GM18505 (cell line): Measurements from ENCODE around the gene LAMA2.

ENCODE experiments used
- ATAC-seq: cut with Tn5 transposase; IDR thresholded peaks from one replicate; pipeline ENCODE4 v1.9.1; 2021; ENCODE audit not compliant: unreplicated experiment
- POLR2A ChIP-seq: IDR thresholded peaks from 4 replicates; pipeline ENCODE4 v1.6.1; 2011; ENCODE audit warnings: borderline replicate concordance; ENCODE audit not compliant: insufficient read depth, insufficient read length; ENCODE audit errors: extremely low read depth

The LAMA2 gene

DNA sequence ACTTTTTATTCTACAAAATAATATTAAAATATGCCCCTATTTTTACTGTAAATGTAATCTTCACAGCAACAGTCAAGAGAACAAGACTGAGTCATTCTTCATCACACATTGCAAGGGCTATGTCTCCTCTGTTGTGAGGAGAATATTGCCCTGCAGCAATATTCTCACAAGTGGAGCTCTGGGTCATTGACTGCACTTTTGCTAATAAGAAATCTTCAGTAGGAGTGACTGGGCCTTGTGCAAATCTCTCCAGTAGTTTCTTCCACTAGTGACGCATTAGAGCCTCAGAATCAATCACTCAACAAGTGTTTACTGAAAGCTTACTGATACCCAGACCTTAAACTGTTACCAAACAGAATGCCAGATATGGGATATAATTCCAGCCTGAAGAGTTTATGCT, 49.1 kb downstream of the LAMA2 start:
- ATAC-seq = no peak
- TF ChIP-seq POLR2A = no peak

DNA sequence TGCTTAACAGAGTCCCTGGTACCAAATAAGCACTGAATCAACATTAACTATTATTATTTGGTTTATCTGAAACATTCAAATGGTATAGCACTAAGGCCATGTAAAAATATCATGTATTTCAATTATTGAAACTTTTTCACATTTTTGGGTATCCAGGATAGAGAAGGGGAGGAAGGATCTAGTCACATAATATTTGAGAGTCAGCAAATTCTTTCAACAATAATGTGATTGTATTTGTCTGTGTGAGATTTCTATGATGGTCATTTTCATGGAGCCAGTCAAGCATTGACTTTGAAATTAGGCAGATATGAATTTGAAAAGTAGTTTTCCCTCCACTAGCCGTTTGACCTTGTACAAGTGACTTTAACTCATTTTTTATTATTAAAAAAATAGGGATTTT, 67.9 kb downstream of the LAMA2 start:
- ATAC-seq = no peak

DNA sequence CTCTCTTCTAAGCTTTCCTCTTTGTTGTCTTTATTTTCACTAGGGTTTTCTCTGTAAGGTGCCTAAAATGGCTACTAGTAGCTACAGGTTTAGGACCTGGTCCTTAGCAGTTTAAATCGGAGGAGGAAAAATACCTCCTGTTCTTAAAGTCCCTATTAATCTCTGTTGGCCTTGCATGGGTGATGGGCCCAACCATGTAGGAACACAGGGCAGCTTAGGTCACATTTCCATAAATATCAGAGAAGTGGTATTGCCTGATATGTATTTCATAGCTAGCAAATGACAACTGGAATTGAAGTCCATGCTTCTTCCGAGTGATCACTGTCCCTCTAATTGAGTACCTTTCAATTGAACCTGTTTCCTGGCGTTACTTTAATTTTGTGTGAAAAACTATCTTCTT, 70.0 kb downstream of the LAMA2 start:
- ATAC-seq = no peak
- no peak for TF ChIP-seq POLR2A

More for the DNA sequence above, 67.9 kb downstream of the LAMA2 start:
- no peak for TF ChIP-seq POLR2A

DNA sequence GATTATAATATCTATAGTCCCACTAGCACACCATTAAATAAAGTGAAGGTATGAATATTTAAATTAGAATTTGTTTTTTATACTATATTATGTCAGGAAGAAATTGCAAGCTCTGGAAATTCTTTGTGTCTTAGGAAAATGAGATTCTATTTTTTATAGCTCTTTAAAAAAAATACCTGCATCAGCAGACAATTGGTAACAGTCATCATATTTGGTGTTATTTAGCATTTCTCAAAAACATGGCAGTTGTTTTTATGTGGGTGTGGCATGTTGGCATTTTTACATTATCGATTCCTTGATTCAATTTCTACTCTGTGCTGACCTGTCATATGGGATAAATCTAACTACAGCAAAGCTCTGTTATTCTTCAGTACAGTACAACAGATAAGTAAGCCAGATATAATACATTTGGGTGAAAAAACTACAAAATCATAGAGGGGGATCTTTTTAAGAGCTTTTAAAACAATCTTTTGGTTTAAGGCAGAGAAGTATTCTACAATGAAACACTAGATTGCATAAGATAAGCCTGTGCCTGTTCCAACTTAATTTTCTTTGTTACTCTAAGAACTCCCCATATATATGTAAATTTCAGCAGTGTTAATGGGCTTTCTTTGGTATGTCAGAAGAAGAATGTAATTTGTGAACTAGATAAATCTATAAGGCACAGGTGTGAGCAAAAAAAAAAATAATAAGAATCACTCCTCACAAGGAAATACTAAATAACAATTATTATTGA, 71.5 kb downstream of the LAMA2 start:
- ATAC-seq = no peak
- no peak for TF ChIP-seq POLR2A

DNA sequence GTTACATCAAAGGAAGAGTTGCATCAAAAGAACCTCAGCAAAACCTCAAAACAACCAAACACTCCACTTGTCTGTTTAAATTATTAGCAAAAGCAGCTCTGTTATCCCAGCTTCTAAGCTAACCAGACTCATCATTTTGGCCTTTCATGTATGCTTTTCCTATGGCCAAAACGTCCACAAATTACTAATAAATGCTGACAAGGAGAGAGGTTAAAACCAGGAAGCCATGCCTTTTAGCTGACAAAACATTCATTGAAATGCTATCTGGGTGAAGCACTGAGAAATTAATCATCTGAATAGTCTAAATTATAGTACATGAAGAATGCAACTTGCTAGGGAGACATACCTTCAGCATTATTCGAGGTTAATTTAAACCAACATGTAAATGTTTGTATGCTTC, 80.6 kb downstream of the LAMA2 start:
- ATAC-seq = no peak
- no peak for TF ChIP-seq POLR2A

DNA sequence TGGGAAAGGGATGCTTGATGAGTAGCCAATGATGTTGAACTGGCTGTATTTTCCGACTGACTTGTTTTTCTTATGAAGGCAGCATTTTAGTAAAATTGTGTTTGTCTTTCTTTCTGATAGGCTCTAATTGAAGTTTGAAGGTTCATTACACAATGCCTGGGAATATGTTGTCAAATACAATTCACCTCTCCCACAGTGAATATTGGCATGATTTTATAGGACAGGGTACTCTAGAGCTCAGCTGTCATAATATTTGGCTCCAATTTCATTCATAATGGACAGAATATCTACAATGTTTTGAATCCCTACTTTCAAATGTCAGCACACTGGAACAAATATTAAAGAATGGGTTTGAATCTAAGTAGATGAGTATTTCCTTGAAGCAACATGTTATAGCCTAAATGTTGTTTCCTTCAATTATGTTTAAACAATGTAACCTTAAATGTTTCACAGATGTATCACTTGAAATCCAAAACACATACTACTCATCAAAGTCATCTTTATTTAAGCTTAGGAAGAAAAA, 81.4 kb downstream of the LAMA2 start:
- no peak for TF ChIP-seq POLR2A
- ATAC-seq = no peak

DNA sequence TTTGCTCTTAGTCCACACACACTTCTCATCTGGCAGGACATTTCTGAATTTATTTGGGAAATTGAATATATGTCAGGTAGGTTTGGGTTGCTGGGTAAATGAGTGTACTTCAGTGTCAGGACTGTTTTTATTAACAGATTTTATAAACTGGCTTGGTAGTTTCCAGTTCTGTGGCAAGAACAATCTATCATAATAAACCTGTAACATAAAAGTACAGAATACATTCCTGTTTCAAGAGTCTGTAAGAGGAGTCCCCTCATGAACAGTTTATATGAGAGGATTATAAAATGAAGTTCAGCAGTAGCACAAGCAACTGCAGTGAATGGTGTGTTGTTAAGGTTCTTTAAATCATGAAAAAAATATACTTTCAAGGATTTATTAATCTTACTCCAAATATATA, 81.8 kb downstream of the LAMA2 start:
- no peak for TF ChIP-seq POLR2A
- ATAC-seq = no peak

DNA sequence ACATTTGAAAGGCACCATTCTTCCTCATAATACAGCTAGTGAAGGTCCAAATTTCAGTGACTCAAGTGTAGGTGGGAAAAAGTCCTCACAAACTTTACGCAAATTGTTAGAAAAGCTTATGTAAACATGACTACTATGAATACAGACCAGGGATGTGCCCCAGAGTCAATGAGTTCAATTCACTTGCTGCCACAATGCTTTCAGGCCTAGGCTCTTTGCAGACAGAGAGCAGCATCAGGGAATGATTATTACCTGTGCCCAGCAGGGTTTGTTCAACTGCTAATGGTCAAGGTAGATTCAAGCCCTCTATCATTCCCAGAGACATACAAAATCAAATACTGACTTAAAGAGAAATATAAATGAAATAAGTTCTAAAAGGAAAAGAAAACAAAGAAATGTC, 84.0 kb downstream of the LAMA2 start:
- no peak for ATAC-seq
- TF ChIP-seq POLR2A = no peak

DNA sequence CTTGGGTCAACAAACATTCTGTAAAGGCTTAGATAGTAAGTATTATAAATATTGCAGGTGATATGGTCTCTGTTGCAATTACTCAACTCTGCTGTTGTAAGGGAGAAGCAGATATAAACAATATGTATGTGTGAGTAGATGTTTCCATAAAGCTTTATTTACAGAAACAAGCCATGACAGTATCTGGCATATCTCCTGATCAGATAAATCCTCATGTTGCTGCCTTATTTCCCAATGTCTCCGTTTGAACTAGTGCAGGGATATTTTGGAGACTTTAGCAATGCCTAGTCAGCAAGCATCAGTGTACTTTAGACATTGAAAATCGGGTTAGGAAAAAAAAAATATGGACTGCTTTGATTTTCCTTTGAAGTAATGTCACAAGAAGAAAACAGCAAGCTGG, 96.1 kb downstream of the LAMA2 start:
- ATAC-seq = no peak
- no peak for TF ChIP-seq POLR2A

DNA sequence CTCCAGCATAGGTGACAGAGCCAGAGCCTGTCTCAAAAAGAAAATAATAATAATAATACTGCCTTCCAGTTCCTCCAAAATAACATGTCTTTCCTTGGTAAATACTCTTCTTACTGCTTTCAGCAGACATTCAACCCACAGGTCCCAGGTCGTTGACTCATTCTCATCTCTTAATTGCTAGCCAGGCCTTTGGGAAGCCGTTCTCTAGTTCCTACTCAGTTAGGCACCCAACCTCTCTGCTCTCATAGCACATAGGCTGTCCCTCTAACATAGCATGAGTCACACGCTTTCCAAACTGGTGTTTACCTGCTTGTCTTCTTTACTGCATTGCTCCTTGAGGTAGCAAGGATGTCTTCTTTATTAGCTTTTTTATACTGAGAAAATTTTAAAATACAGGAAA, 98.8 kb downstream of the LAMA2 start:
- ATAC-seq = no peak
- no peak for TF ChIP-seq POLR2A

DNA sequence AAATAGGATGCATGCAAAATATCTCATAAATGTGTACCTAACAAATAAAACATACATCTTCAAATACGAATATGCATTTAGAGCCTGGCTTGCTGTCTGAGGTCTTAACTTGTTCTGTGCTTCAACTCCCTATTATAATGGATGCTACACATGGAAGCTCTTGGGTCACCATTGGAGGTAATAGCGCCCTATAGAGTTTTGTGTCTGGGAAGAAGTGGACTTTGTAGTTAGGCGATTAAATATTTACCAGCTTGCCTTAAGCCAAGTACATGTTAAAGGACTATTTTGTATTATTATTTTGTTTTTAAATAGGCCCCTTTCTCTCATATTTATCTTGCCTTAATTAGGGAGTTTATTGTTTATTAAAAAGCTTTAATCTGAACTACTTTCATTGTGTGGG, 107.4 kb downstream of the LAMA2 start:
- no peak for TF ChIP-seq POLR2A
- ATAC-seq = no peak

DNA sequence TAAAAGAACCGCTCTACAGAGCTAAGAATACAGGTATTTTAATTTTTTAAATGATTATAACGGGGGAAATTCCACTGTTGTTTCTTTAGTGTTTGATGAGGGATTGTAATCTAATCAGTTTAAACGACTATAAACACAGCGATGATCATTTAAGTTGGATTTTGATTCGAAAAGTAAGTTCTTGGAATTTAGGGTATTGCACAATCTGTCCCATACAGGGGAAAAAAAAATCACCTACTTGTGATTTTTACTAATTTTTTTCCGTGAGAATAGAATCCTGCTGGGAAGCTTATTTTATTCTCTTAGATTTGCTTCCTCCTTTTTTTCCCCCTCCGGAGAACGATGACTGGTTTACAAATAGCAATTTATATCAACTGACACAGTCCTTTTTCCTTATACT, 108.0 kb downstream of the LAMA2 start:
- no peak for ATAC-seq
- TF ChIP-seq POLR2A = no peak

DNA sequence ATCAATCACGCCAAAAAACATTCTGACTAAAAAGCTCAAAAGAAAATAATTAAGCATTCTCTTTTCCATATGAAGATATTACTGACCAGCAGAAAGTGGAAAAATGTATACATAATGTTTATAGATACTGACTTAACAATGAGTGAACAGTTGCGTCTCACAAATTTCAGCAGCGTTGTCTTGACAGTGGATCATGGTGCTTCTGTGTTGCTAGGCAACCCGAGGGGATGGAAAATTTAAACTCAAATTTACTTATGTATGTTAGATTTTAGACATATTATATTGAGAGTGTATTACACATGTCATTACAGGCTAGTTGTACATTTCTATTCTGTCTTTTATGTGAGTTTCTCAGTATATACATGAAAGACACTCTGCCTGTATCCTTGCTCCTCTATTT, 110.2 kb downstream of the LAMA2 start:
- no peak for ATAC-seq
- TF ChIP-seq POLR2A = no peak

DNA sequence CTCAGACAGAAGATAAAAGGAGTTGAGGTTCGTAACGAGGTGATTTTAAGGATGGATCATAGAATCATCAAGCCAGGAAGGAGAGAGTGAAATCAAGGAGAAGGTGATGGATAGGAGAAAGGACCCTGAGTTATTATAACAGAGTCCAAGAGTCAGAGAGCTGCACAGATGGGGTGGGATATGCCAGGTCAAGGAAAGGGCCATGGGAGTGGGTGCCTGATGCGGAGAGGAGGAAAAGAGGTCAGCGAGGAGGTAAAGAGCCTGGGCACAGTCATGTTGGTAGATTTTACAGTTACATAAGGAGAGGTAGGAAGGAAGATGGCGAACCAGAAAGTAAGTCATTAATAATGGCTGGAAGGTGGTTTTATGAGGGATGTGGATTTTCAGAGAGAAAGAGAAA, 114.9 kb downstream of the LAMA2 start:
- no peak for ATAC-seq
- TF ChIP-seq POLR2A = no peak

DNA sequence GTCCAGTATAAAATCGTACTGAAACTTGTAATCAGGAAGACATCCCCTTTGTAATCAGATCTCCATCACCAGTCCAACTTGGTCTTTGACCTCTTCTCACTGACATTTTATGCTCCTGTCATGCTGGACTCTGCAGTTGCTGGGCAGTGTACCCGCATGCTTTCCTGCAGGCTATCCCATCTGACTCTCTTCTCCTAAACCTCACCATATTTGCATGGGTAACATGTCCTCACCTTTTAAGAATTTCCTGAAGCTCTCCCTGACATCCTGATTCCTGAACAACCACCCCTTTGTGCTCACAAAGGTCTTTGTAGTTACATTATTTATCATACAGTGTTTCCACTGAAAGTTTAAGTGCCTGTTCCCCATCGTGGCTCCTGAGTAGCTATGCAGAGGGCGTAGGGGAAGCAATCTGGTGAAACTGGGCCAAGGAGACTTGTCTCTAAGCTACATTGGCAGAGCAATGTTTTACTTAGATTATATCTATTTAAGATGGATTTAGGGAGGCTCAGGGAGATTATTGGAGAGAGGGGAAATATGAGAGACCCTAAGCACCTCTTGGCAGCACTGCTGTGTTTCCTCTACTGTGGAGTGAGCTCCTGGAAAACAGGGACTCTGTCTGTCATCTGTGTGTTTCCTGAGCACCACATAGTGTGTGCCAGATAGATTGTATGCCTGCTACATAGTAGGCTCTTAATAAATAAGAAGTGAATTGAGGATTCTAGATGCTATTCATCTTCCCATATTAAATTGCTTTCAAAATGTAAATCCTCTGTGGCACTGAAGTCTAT, 124.0 kb downstream of the LAMA2 start:
- TF ChIP-seq POLR2A = no peak
- ATAC-seq = no peak

DNA sequence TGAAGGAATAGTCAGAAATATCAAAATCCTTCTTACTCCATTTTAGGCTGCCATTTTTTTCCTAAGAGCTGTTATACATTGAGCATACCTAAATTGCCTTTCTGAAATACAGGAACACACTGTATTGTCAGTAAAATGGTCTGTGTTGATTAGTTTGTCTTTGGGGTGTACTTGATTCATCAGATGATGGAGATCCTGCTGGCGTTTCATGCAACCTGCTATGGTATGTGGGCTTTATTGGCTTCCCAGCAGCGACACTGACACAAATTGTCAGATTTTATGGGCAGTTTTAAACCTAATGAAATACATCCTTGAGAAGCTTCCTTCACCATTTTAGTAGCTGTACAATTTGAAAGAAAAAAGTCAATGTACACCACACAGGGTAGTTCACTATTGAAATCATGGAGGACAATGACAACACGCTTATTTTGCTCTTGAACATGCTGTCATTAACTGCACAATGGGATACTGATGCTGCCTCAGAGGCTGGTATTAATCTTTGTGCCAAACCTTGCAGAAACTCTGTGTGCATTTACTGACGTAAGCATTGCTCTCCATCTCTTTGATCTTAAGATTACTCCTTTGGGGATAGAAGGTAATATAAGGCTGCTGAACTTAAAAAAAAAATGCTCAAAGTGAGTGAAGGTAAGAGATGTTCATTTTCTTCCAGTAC, 124.9 kb downstream of the LAMA2 start:
- no peak for TF ChIP-seq POLR2A
- no peak for ATAC-seq
